Activated effector memory CD4-positive, alpha-beta T cell treated with anti-CD3 and anti-CD28 coated beads, Interleukin-2, amount 50 U/mL, for 16 hours (primary cell): Measurements from ENCODE around the gene ALDH3B2.
"Not testable (repeated sequence)": the region's sequence is repeated elsewhere in the genome, so short reads cannot be mapped to it uniquely, and the experiment has no call there.

Experiments used
- DNase-seq: peaks from one replicate; pipeline ENCODE4 v3.0.0-alpha.2; 2020

ALDH3B2 gene

GRCh38 chr11:67685641-67686332 is 11.4 kb upstream of the ALDH3B2 start:
- not testable (repeated sequence) for DNase-seq

- DNase-seq = not testable (repeated sequence)
These were observed 8.0 kb upstream of the ALDH3B2 start for GRCh38 chr11:67682126-67683034.

- DNase-seq = no peak
These were observed 6.5 kb upstream of the ALDH3B2 start for GRCh38 chr11:67680696-67681470.

GRCh38 chr11:67675058-67675747 is 780 bp upstream of the ALDH3B2 start:
- DNase-seq = no peak

GRCh38 chr11:67673902-67674301 is 521 bp downstream of the ALDH3B2 start:
- no peak for DNase-seq

GRCh38 chr11:67673358-67673757 is 1.1 kb downstream of the ALDH3B2 start:
- DNase-seq = no peak

GRCh38 chr11:67671211-67671520 is 3.3 kb downstream of the ALDH3B2 start:
- no peak for DNase-seq

GRCh38 chr11:67670316-67671210 is 3.9 kb downstream of the ALDH3B2 start:
- DNase-seq = no peak

GRCh38 chr11:67668192-67668551 is 6.3 kb downstream of the ALDH3B2 start:
- no peak for DNase-seq

GRCh38 chr11:67667490-67668191 is 6.8 kb downstream of the ALDH3B2 start:
- DNase-seq = no peak

GRCh38 chr11:67666676-67667489 is 7.5 kb downstream of the ALDH3B2 start:
- no peak for DNase-seq

- DNase-seq = no peak
These were observed 8.1 kb downstream of the ALDH3B2 start for GRCh38 chr11:67666303-67666645.

- no peak for DNase-seq
These were observed 8.7 kb downstream of the ALDH3B2 start for GRCh38 chr11:67665541-67666302.

- DNase-seq = no peak
These were observed 9.5 kb downstream of the ALDH3B2 start for GRCh38 chr11:67664696-67665540.

- no peak for DNase-seq
These were observed 10.2 kb downstream of the ALDH3B2 start for GRCh38 chr11:67664213-67664585.

- no peak for DNase-seq
These were observed 10.8 kb downstream of the ALDH3B2 start for GRCh38 chr11:67663532-67664212.

GRCh38 chr11:67662835-67663531 is 11.4 kb downstream of the ALDH3B2 start:
- no peak for DNase-seq
